Heart left ventricle (tissue), 16 donors: ENCODE results near the gene SNAP23. TPM values are rescaled to one million over a fixed set of nuclear protein-coding genes. Genes with fewer than 3 reads are reported as not detected.

Experiments used
- ATAC-seq, 4 donors: fragments of 200-7000 bp; cut with Tn5 transposase; one replicate each; pipeline ENCODE4 v1.9.1; 2020 to 2022; ENCODE audit warnings: moderate library complexity in 4 of 4, mild to moderate bottlenecking in 3 of 4, moderate number of reproducible peaks in 1 of 4
- DNase-seq, 5 donors: peaks; one replicate each; pipeline ENCODE4 v3.0.0-alpha.2; 2020
- H3K27ac ChIP-seq, 12 donors: fragments of 200-600 bp; sonication (generic) in 4 of 12; one replicate each; pipeline versions ENCODE4 v1.5.0 to v1.8.0; 2016 to 2022; ENCODE audit warnings: mild to moderate bottlenecking in 2 of 12
- H3K27me3 ChIP-seq, 9 donors: fragments of 200-600 bp; sonication (generic) in 2 of 9; one replicate each; pipeline versions ENCODE4 v1.5.1 to v1.8.0; 2016 to 2022; ENCODE audit warnings: mild to moderate bottlenecking in 3 of 9
- H3K36me3 ChIP-seq, 9 donors: fragments of 200-600 bp; sonication (generic) in 2 of 9; one replicate each; pipeline versions ENCODE4 v1.5.0 to v1.8.0; 2018 to 2022; ENCODE audit warnings: mild to moderate bottlenecking in 2 of 9
- H3K4me1 ChIP-seq, 12 donors: fragments of 200-600 bp; sonication (generic) in 4 of 12; one replicate each; pipeline versions ENCODE4 v1.5.0 to v1.8.0; 2016 to 2022; ENCODE audit warnings: mild to moderate bottlenecking in 3 of 12
- H3K4me3 ChIP-seq, 12 donors: fragments of 200-600 bp; sonication (generic) in 4 of 12; one replicate each; pipeline versions ENCODE4 v1.5.0 to v1.8.0; 2017 to 2022; ENCODE audit warnings: mild to moderate bottlenecking in 9 of 12, moderate library complexity in 4 of 12
- H3K9me3 ChIP-seq, 12 donors: fragments of 200-600 bp; sonication (generic) in 4 of 12; one replicate each; pipeline versions ENCODE4 v1.5.0 to v1.8.0; 2016 to 2022; ENCODE audit warnings: mild to moderate bottlenecking in 1 of 12
- POLR2A ChIP-seq, 2 donors: fragments of 450-650 bp; IDR thresholded peaks; one replicate each; pipeline ENCODE4 v1.6.1; 2017; ENCODE audit warnings: antibody characterized with exemption in 2 of 2, mild to moderate bottlenecking in 2 of 2, moderate library complexity in 2 of 2
- WGBS, 4 donors: extraction: QIAGEN DNeasy Blood & Tissue Kit in 2 of 4; methylation state at CpG; one replicate each; pipeline versions ENCODE4 v1.1.5 to v1.1.7; 2013 to 2018; 5-methylcytosine and 5-hydroxymethylcytosine counted together
- intact Hi-C, 10 donors: fragments of 100-400 bp; cut with DNase I; formaldehyde crosslinking; loops; one replicate each; pipeline versions ENCODE4 v1.11.1 to v1.14.2; 2022
- polyA plus RNA-seq, 2 donors: library from polyadenylated mRNA; stranded (reverse); fragments of 200-250 nt; gene quantifications; one replicate each; pipeline ENCODE4 v1.2.3, GENCODE V29; 2013
- total RNA-seq, 9 donors: library from RNA; depleted of rRNA in 2 of 9; stranded (reverse); fragments of >200 nt in 2 of 9; fragmentation: NEBNext Ultra II Directional in 3 of 9; extraction: Animal tissue kit (Norgen Biotek cat#: 25700) in 3 of 9; gene quantifications; one replicate each; pipeline versions ENCODE4 v1.1.0 to v1.2.4, GENCODE V29; 2016 to 2023
- TF ChIP-seq, protein P1 (sequence below), 12 donors: fragments of 200-600 bp; sonication (generic) in 4 of 12; IDR thresholded peaks; one replicate each; pipeline versions ENCODE4 v1.5.0 to v1.8.0; 2018 to 2022; ENCODE audit warnings: antibody characterized with exemption in 12 of 12, mild to moderate bottlenecking in 5 of 12
- donor health status: ischemic (EF 13 %, LVEDD 7.1; RV severe dilation, severe dysfunction).
- donor health status: healthy with polysubstance abuse.
- donor health status: DM: no; HTN: yes; CAD: no.
- donor health status: DM: no; HTN: no; CAD: no.
- donor health status: ischemic (EF 25% LVEDD 6.9; RV normal size, moderate dysfunction).
- donor health status: ischemic (EF 25% LVEDD 5.7; RV mildly dilated, moderate dysfunction).
- donor health status: healthy.
- donor health status: DM: yes; HTN: yes; CAD: no.
- donor health status: ischemic (EF 35%, LVEDD 5.7; RV mildly dilated, moderate dysfunction).
- donor health status: nonischemic (EF 11% LVEDD 7.7; RV severe dilation, severe dysfunction).
- donor health status: DM: yes; HTN: yes; CAD: no.
- donor health status: PGD.
- donor health status: ischemic (EF 29% LVEDD 5.4; RV normal size, mild dysfunction).
- donor health status: nonischemic (EF 23%, LVEDD 6.1; RV moderate dilation, normal function).

SNAP23 gene
- total and polyA plus RNA-seq, 11 donors = 28.6 to 74.8 (median 37.9) TPM

DNA sequence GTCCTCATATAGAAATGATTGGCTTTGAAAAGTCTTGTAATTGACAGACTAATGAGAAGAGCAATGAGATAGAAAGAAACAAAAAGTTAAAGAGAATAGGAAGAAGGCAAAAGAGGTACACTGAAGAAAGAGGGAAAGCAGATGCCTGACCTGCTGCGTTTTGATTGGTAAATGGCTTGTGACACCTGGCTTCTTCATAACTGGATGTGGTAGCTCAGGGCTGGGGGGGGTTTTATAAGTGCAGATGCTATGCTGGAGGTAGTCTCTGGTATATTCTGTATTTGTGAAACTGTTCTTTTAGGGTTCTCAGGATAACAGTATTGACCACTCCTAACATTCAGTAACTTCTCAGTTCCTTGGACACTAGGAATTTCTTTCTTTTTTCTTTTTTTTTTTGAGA lies 81.3 kb downstream of the SNAP23 start:
- intact Hi-C loops = loop anchor here in 5 of 10 donors (5.0 to 10.0 kb wide), 5 partner anchors 68 to 304 kb away; partner anchors contain the start of genes GANC (in 1 of the 5) and TMEM87A (in 1 of the 5)
- peak overlapping the region in 8 of 12 donors; percentile 68 to 95 (median 86) for H3K4me3 ChIP-seq
- DNase-seq = no peak
- H3K9me3 ChIP-seq = no peaks in the 10 kb centered on the region
- TF ChIP-seq, protein P1, sequence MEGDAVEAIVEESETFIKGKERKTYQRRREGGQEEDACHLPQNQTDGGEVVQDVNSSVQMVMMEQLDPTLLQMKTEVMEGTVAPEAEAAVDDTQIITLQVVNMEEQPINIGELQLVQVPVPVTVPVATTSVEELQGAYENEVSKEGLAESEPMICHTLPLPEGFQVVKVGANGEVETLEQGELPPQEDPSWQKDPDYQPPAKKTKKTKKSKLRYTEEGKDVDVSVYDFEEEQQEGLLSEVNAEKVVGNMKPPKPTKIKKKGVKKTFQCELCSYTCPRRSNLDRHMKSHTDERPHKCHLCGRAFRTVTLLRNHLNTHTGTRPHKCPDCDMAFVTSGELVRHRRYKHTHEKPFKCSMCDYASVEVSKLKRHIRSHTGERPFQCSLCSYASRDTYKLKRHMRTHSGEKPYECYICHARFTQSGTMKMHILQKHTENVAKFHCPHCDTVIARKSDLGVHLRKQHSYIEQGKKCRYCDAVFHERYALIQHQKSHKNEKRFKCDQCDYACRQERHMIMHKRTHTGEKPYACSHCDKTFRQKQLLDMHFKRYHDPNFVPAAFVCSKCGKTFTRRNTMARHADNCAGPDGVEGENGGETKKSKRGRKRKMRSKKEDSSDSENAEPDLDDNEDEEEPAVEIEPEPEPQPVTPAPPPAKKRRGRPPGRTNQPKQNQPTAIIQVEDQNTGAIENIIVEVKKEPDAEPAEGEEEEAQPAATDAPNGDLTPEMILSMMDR (IDR thresholded peaks at IDR 0.05) = no peak
- no peak for TF ChIP-seq POLR2A (IDR thresholded peaks at IDR 0.05)
- WGBS, 4 donors = 69 to 74% (median 73%) methylated on average over 1 of the region's 1 CpG
- no peaks in the 10 kb centered on the region for H3K36me3 ChIP-seq
- ATAC-seq = no peak
- peaks cover 3 to 62% (median 34%) of the 10 kb centered on the region in 12 donors for H3K4me1 ChIP-seq
- H3K27ac ChIP-seq = peak overlapping the region in 3 of 12 donors; percentile 8 to 95 (median 65)
- H3K27me3 ChIP-seq = no peaks in the 10 kb centered on the region

DNA sequence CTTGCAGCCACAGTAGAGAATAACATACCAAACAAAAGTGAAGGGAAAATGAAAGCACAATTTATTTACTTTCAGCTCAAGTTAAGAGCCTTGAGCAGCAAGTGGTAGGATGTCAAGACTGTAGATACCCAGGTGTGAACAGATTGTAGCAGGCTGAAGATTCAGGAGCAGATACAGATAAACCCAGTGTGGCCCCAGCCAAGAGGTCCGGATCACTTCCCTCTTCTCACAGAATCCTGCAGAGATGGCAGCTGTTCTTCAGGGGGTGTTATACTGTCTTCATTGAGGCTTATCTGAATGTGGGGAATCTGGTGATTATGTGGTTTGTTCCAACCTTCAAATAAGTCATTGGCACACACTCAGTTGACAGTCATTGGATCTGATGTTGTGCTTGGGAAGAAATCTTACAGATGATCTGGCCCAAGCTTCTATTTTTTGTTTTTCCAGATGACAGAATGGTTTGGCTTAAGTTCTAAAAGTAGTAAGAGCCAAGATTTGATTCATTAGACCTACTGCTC lies 82.1 kb downstream of the SNAP23 start:
- no peaks in the 10 kb centered on the region for H3K9me3 ChIP-seq
- H3K4me1 ChIP-seq = peaks cover 7 to 70% (median 42%) of the 10 kb centered on the region in 12 donors
- peak overlapping the region in 9 of 12 donors; percentile 8 to 95 (median 36) for H3K27ac ChIP-seq
- H3K36me3 ChIP-seq = no peaks in the 10 kb centered on the region
- intact Hi-C loops = loop anchor here in 5 of 10 donors (5.0 to 10.0 kb wide), 5 partner anchors 67 to 305 kb away; partner anchors contain the start of genes GANC (in 1 of the 5) and TMEM87A (in 1 of the 5)
- no peaks in the 10 kb centered on the region for H3K27me3 ChIP-seq
- 26 to 53% (median 38%) methylated on average over 1 of the region's 1 CpG for WGBS, 4 donors
- peak overlapping the region in 8 of 12 donors; percentile 68 to 95 (median 86) for H3K4me3 ChIP-seq
- no peak for ATAC-seq
- no peak for TF ChIP-seq POLR2A (IDR thresholded peaks at IDR 0.05)
- peak in 2 of 5 donors; percentile 12 to 29 for DNase-seq

DNA sequence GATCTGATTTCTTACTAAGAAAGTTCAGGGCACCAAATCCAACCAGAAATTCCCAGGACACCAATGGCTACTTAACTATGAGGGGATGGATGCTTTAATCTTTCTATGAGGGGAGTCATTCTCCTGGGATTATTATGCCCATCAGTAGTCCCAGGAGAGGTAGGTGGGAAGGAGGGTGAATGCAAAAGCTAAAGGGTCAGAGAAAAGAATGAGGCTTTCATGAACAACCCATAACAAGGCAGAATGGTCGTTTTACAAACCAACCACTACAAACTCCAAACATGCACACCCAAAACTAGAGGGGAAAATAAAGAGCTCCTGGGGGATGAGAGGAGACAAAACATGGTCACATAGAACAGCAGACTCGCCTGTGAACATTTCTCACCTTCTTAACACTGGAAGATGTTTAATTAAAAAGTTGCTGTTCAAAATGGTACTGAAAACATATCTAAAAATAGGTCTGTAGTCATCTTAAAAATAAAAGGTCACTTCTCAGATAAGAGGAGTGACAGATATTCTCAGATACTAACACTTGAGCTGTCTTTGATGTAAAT lies 83.6 kb downstream of the SNAP23 start:
- peaks cover 9 to 85% (median 57%) of the 10 kb centered on the region in 12 donors for H3K4me1 ChIP-seq

DNA sequence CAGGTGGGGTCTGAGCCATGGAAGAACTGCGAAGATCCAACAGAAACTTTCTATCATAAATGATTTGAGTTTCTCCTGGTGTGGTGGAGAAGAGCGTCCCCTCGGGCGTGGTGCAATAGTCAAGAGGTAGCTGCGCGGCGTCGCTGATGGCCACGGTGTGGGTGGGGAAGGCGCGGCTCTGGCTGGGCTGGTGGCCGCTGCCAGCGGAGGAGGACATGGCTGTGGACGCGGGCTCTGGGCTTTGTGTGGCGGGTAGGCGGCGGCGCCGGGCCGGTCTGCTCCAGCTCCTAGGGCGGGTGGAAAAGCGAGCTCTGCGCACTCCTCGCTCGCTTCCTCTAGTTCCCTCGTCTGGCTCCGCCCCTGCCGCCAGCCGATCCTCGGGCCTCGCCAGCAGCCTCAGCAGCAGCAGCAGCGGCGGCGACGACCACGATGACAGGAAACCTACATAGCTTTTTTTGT lies 85.9 kb downstream of the SNAP23 start:
- ATAC-seq (peak; percentile 89 to 96 (median 94)), DNase-seq (peak; percentile 91 to 94 (median 94))
- H3K9me3 ChIP-seq = no peaks in the 10 kb centered on the region
- H3K27me3 ChIP-seq = no peaks in the 10 kb centered on the region
- H3K4me3 ChIP-seq = peak overlapping the region; percentile 6 to 61 (median 49)
- H3K27ac ChIP-seq = peak overlapping the region; percentile 39 to 83 (median 76)
- H3K4me1 ChIP-seq = peaks cover 9 to 85% (median 60%) of the 10 kb centered on the region in 12 donors
- intact Hi-C loops = loop anchor here in 2 of 10 donors (10.0 kb wide), 1 partner anchor 64 kb away; no protein-coding TSS in a partner anchor
- peaks cover 0 to 13% (median 3%) of the 10 kb centered on the region in 9 donors for H3K36me3 ChIP-seq
- WGBS, 4 donors = 2 to 3% (median 2%) methylated on average over 34 to 37 of the region's 37 CpGs
- TF ChIP-seq, protein P1 (IDR thresholded peaks at IDR 0.05) = peak in 3 of 12 donors; percentile 7 to 31 (median 14)
- TF ChIP-seq POLR2A (IDR thresholded peaks at IDR 0.05) = no peak

More for the DNA sequence above, 83.6 kb downstream of the SNAP23 start:
- no peaks in the 10 kb centered on the region for H3K36me3 ChIP-seq
- no peak for ATAC-seq
- DNase-seq = no peak
- WGBS, 4 donors = 76 to 93% (median 85%) methylated on average over 2 of the region's 2 CpGs
- TF ChIP-seq POLR2A (IDR thresholded peaks at IDR 0.05) = no peak
- TF ChIP-seq, protein P1 (IDR thresholded peaks at IDR 0.05) = no peak
- H3K4me3 ChIP-seq = no peak overlapping the region
- no peaks in the 10 kb centered on the region for H3K27me3 ChIP-seq
- H3K9me3 ChIP-seq = no peaks in the 10 kb centered on the region
- intact Hi-C loops = loop anchor here in 5 of 10 donors (5.0 to 10.0 kb wide), 5 partner anchors 66 to 307 kb away; partner anchors contain the start of genes GANC (in 1 of the 5) and TMEM87A (in 1 of the 5)
- peak overlapping the region in 1 of 12 donors; percentile 95 for H3K27ac ChIP-seq

Other genes with a start within 250 kb of the SNAP23 start
- gene GANC, start 222.4 kb upstream of the SNAP23 start, total RNA-seq = 10 to 100 TPM in 7 of 9 donors, 1 to 10 TPM in 2; 8.8 to 30.2 (median 17.4) TPM
- gene GANC, start 222.4 kb upstream of the SNAP23 start, polyA plus RNA-seq = 1 to 10 TPM; 6.8 to 8.4 TPM
- gene TMEM87A, start 222.2 kb upstream of the SNAP23 start, total RNA-seq = 10 to 100 TPM; 17.2 to 30.8 (median 19.9) TPM
- gene TMEM87A, start 222.2 kb upstream of the SNAP23 start, polyA plus RNA-seq = 10 to 100 TPM in 1 of 2 donors, 1 to 10 TPM in 1; 9.3 to 23.0 TPM
- 10 to 100 TPM in 1 of 9 donors, 1 to 10 TPM in 8; 1.3 to 12.2 (median 7.3) TPM for gene CAPN3, start 136.1 kb upstream of the SNAP23 start, total RNA-seq
- 1 to 10 TPM; 2.0 to 9.9 TPM for gene CAPN3, start 136.1 kb upstream of the SNAP23 start, polyA plus RNA-seq
- gene ZNF106, start 4.5 kb upstream of the SNAP23 start, total RNA-seq = 100 to 1,000 TPM; 335 to 999 (median 717) TPM
- gene ZNF106, start 4.5 kb upstream of the SNAP23 start, polyA plus RNA-seq = 100 to 1,000 TPM; 135 to 196 TPM
- 10 to 100 TPM; 10.6 to 25.9 (median 20.0) TPM for gene LRRC57, start 53.2 kb downstream of the SNAP23 start, total RNA-seq
- 10 to 100 TPM in 1 of 2 donors, 1 to 10 TPM in 1; 5.2 to 13.7 TPM for gene LRRC57, start 53.2 kb downstream of the SNAP23 start, polyA plus RNA-seq
- gene HAUS2, start 53.2 kb downstream of the SNAP23 start, total RNA-seq = 10 to 100 TPM; 10.5 to 27.8 (median 13.7) TPM
- gene HAUS2, start 53.2 kb downstream of the SNAP23 start, polyA plus RNA-seq = 10 to 100 TPM in 1 of 2 donors, 1 to 10 TPM in 1; 8.6 to 18.9 TPM
- 10 to 100 TPM in 1 of 9 donors, 1 to 10 TPM in 8; 4.3 to 10.3 (median 8.0) TPM for gene STARD9, start 80.0 kb downstream of the SNAP23 start, total RNA-seq
- 10 to 100 TPM in 1 of 2 donors, 1 to 10 TPM in 1; 3.7 to 11.1 TPM for gene STARD9, start 80.0 kb downstream of the SNAP23 start, polyA plus RNA-seq
- 1 to 10 TPM; 4.4 to 6.9 (median 5.9) TPM for gene CDAN1, start 241.5 kb downstream of the SNAP23 start, total RNA-seq
- gene CDAN1, start 241.5 kb downstream of the SNAP23 start, polyA plus RNA-seq = 1 to 10 TPM; 4.3 to 5.6 TPM